Tibial nerve (tissue), 4 donors: ENCODE results near the gene S100A11.

Experiments used
- EP300 ChIP-seq, 2 donors: sonication (generic); formaldehyde crosslinking; IDR thresholded peaks; one replicate each; pipeline ENCODE4 v1.6.1; 2017; ENCODE audit warnings: antibody characterized with exemption in 2 of 2, mild to moderate bottlenecking in 1 of 2
- TF ChIP-seq, protein P1 (sequence below), 5 experiments: fragments of 200-600 bp in 3 of 5; fragments of 450-650 bp in 2 of 5; sonication (generic) in 3 of 5; IDR thresholded peaks; one replicate each; pipeline ENCODE4 v1.5.1; 2016 to 2019; ENCODE audit warnings: antibody characterized with exemption in 5 of 5, mild to moderate bottlenecking in 3 of 5, moderate library complexity in 2 of 5

GRCh38 chr1:152071123-152071522 is 34.3 kb upstream of the S100A11 start:
- no peak for TF ChIP-seq EP300 (IDR thresholded peaks at IDR 0.05)
- TF ChIP-seq, protein P1, sequence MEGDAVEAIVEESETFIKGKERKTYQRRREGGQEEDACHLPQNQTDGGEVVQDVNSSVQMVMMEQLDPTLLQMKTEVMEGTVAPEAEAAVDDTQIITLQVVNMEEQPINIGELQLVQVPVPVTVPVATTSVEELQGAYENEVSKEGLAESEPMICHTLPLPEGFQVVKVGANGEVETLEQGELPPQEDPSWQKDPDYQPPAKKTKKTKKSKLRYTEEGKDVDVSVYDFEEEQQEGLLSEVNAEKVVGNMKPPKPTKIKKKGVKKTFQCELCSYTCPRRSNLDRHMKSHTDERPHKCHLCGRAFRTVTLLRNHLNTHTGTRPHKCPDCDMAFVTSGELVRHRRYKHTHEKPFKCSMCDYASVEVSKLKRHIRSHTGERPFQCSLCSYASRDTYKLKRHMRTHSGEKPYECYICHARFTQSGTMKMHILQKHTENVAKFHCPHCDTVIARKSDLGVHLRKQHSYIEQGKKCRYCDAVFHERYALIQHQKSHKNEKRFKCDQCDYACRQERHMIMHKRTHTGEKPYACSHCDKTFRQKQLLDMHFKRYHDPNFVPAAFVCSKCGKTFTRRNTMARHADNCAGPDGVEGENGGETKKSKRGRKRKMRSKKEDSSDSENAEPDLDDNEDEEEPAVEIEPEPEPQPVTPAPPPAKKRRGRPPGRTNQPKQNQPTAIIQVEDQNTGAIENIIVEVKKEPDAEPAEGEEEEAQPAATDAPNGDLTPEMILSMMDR (IDR thresholded peaks at IDR 0.05): no peak
